Heart left ventricle (tissue), 16 donors: ENCODE measurements around the gene ECT2. TPM values are rescaled to one million over a fixed set of nuclear protein-coding genes. Genes with fewer than 3 reads are reported as not detected.

ENCODE experiments used
- ATAC-seq, 4 donors: fragments of 200-7000 bp; cut with Tn5 transposase; one replicate each; pipeline ENCODE4 v1.9.1; 2020 to 2022; ENCODE audit warnings: moderate library complexity in 4 of 4, mild to moderate bottlenecking in 3 of 4, moderate number of reproducible peaks in 1 of 4
- DNase-seq, 5 donors: peaks; one replicate each; pipeline ENCODE4 v3.0.0-alpha.2; 2020
- H3K27ac ChIP-seq, 12 donors: fragments of 200-600 bp; sonication (generic) in 4 of 12; one replicate each; pipeline versions ENCODE4 v1.5.0 to v1.8.0; 2016 to 2022; ENCODE audit warnings: mild to moderate bottlenecking in 2 of 12
- H3K27me3 ChIP-seq, 9 donors: fragments of 200-600 bp; sonication (generic) in 2 of 9; one replicate each; pipeline versions ENCODE4 v1.5.1 to v1.8.0; 2016 to 2022; ENCODE audit warnings: mild to moderate bottlenecking in 3 of 9
- H3K36me3 ChIP-seq, 9 donors: fragments of 200-600 bp; sonication (generic) in 2 of 9; one replicate each; pipeline versions ENCODE4 v1.5.0 to v1.8.0; 2018 to 2022; ENCODE audit warnings: mild to moderate bottlenecking in 2 of 9
- H3K4me1 ChIP-seq, 12 donors: fragments of 200-600 bp; sonication (generic) in 4 of 12; one replicate each; pipeline versions ENCODE4 v1.5.0 to v1.8.0; 2016 to 2022; ENCODE audit warnings: mild to moderate bottlenecking in 3 of 12
- H3K4me3 ChIP-seq, 12 donors: fragments of 200-600 bp; sonication (generic) in 4 of 12; one replicate each; pipeline versions ENCODE4 v1.5.0 to v1.8.0; 2017 to 2022; ENCODE audit warnings: mild to moderate bottlenecking in 9 of 12, moderate library complexity in 4 of 12
- H3K9me3 ChIP-seq, 12 donors: fragments of 200-600 bp; sonication (generic) in 4 of 12; one replicate each; pipeline versions ENCODE4 v1.5.0 to v1.8.0; 2016 to 2022; ENCODE audit warnings: mild to moderate bottlenecking in 1 of 12
- POLR2A ChIP-seq, 2 donors: fragments of 450-650 bp; IDR thresholded peaks; one replicate each; pipeline ENCODE4 v1.6.1; 2017; ENCODE audit warnings: antibody characterized with exemption in 2 of 2, mild to moderate bottlenecking in 2 of 2, moderate library complexity in 2 of 2
- WGBS, 4 donors: extraction: QIAGEN DNeasy Blood & Tissue Kit in 2 of 4; methylation state at CpG; one replicate each; pipeline versions ENCODE4 v1.1.5 to v1.1.7; 2013 to 2018; 5-methylcytosine and 5-hydroxymethylcytosine counted together
- intact Hi-C, 10 donors: fragments of 100-400 bp; cut with DNase I; formaldehyde crosslinking; loops; one replicate each; pipeline versions ENCODE4 v1.11.1 to v1.14.2; 2022
- polyA plus RNA-seq, 2 donors: library from polyadenylated mRNA; stranded (reverse); fragments of 200-250 nt; gene quantifications; one replicate each; pipeline ENCODE4 v1.2.3, GENCODE V29; 2013
- total RNA-seq, 9 donors: library from RNA; depleted of rRNA in 2 of 9; stranded (reverse); fragments of >200 nt in 2 of 9; fragmentation: NEBNext Ultra II Directional in 3 of 9; extraction: Animal tissue kit (Norgen Biotek cat#: 25700) in 3 of 9; gene quantifications; one replicate each; pipeline versions ENCODE4 v1.1.0 to v1.2.4, GENCODE V29; 2016 to 2023
- TF ChIP-seq, protein P1 (sequence below), 12 donors: fragments of 200-600 bp; sonication (generic) in 4 of 12; IDR thresholded peaks; one replicate each; pipeline versions ENCODE4 v1.5.0 to v1.8.0; 2018 to 2022; ENCODE audit warnings: antibody characterized with exemption in 12 of 12, mild to moderate bottlenecking in 5 of 12
- donor health status: ischemic (EF 13 %, LVEDD 7.1; RV severe dilation, severe dysfunction).
- donor health status: healthy with polysubstance abuse.
- donor health status: DM: no; HTN: yes; CAD: no.
- donor health status: DM: no; HTN: no; CAD: no.
- donor health status: ischemic (EF 25% LVEDD 6.9; RV normal size, moderate dysfunction).
- donor health status: ischemic (EF 25% LVEDD 5.7; RV mildly dilated, moderate dysfunction).
- donor health status: healthy.
- donor health status: DM: yes; HTN: yes; CAD: no.
- donor health status: ischemic (EF 35%, LVEDD 5.7; RV mildly dilated, moderate dysfunction).
- donor health status: nonischemic (EF 11% LVEDD 7.7; RV severe dilation, severe dysfunction).
- donor health status: DM: yes; HTN: yes; CAD: no.
- donor health status: PGD.
- donor health status: ischemic (EF 29% LVEDD 5.4; RV normal size, mild dysfunction).
- donor health status: nonischemic (EF 23%, LVEDD 6.1; RV moderate dilation, normal function).

The ECT2 gene
- total and polyA plus RNA-seq, 11 donors = 1.6 to 9.1 (median 4.4) TPM

DNA sequence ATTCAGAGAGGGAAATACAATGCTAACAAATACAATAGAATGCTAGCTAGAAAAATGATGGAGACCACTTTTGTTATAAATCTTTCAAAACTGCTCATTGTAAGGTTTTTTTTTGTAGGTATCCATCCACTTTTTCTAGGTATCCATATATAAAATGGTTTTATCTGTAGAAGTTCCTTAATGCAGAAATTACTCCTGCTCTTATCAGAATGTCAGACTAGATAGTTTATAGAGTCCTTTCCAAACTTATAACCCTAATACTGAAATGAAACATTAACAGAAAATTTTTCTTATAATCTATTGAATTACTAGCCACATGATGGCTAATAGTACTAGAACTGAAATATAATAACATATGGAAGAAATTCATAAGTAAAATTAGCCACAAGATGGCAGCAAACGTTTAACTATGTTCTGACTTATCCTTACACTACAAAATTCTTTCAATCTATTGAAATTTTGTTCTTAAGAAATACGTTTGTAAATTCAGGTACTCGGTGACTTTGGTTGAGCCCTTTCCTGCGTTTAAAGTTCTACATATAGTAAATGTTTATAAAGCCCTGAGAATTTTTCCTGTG, 58.5 kb downstream of the ECT2 start:
- no peak overlapping the region for H3K4me3 ChIP-seq
- H3K36me3 ChIP-seq = peaks cover 0 to 28% (median 4%) of the 10 kb centered on the region in 9 donors
- no peak overlapping the region for H3K27ac ChIP-seq
- WGBS, 4 donors = 44 to 55% (median 46%) methylated on average over 4 of the region's 4 CpGs
- ATAC-seq = no peak
- no peaks in the 10 kb centered on the region for H3K4me1 ChIP-seq
- no peaks in the 10 kb centered on the region for H3K9me3 ChIP-seq
- intact Hi-C loops = loop anchor here in 6 of 10 donors (5.0 to 10.0 kb wide), 4 partner anchors 238 to 746 kb away; partner anchors contain the start of gene NLGN1 (in 1 of the 6)
- no peaks in the 10 kb centered on the region for H3K27me3 ChIP-seq
- DNase-seq = no peak
- TF ChIP-seq POLR2A (IDR thresholded peaks at IDR 0.05) = no peak
- TF ChIP-seq, protein P1, sequence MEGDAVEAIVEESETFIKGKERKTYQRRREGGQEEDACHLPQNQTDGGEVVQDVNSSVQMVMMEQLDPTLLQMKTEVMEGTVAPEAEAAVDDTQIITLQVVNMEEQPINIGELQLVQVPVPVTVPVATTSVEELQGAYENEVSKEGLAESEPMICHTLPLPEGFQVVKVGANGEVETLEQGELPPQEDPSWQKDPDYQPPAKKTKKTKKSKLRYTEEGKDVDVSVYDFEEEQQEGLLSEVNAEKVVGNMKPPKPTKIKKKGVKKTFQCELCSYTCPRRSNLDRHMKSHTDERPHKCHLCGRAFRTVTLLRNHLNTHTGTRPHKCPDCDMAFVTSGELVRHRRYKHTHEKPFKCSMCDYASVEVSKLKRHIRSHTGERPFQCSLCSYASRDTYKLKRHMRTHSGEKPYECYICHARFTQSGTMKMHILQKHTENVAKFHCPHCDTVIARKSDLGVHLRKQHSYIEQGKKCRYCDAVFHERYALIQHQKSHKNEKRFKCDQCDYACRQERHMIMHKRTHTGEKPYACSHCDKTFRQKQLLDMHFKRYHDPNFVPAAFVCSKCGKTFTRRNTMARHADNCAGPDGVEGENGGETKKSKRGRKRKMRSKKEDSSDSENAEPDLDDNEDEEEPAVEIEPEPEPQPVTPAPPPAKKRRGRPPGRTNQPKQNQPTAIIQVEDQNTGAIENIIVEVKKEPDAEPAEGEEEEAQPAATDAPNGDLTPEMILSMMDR (IDR thresholded peaks at IDR 0.05) = peak in 11 of 12 donors; percentile 24 to 63 (median 48)

- intact Hi-C loops = loop anchor here in 4 of 10 donors (5.0 to 10.0 kb wide), 4 partner anchors 584 to 744 kb away; partner anchors contain the start of gene NLGN1 (in 3 of the 4)
- 90 to 92% (median 91%) methylated on average over 4 of the region's 4 CpGs for WGBS, 4 donors
- Histone ChIP-seq H3K27ac (no peak overlapping the region), H3K9me3 (no peaks in the 10 kb centered on the region), H3K4me1 (peaks cover 0 to 10% (median 0%) of the 10 kb centered on the region in 12 donors), H3K36me3 (peaks cover 0 to 32% (median 4%) of the 10 kb centered on the region in 9 donors), H3K4me3 (no peak overlapping the region), H3K27me3 (no peaks in the 10 kb centered on the region)
- TF ChIP-seq POLR2A (IDR thresholded peaks at IDR 0.05) = no peak
- TF ChIP-seq, protein P1 (IDR thresholded peaks at IDR 0.05) = no peak
- ATAC-seq = no peak
- DNase-seq = no peak
Measured at GRCh38 chr3:172811099-172811498, 60.6 kb downstream of the ECT2 start.

GRCh38 chr3:172813462-172813861, 62.9 kb downstream of the ECT2 start:
- intact Hi-C loops = loop anchor here in 4 of 10 donors (5.0 to 10.0 kb wide), 4 partner anchors 581 to 741 kb away; partner anchors contain the start of gene NLGN1 (in 3 of the 4)
- no peak for DNase-seq

GRCh38 chr3:172814738-172815137, 64.2 kb downstream of the ECT2 start:
- DNase-seq (no peak), ATAC-seq (no peak)
- Histone ChIP-seq H3K9me3 (no peaks in the 10 kb centered on the region), H3K4me1 (peaks cover 0 to 13% (median 0%) of the 10 kb centered on the region in 12 donors), H3K4me3 (no peak overlapping the region), H3K27me3 (no peaks in the 10 kb centered on the region), H3K27ac (peak overlapping the region in 5 of 12 donors; percentile 55 to 73 (median 69)), H3K36me3 (peaks cover 0 to 22% (median 0%) of the 10 kb centered on the region in 9 donors)
- TF ChIP-seq, protein P1 (IDR thresholded peaks at IDR 0.05) = no peak
- TF ChIP-seq POLR2A (IDR thresholded peaks at IDR 0.05) = no peak
- WGBS, 4 donors = 50 to 67% (median 54%) methylated on average over 1 of the region's 1 CpG
- intact Hi-C loops = loop anchor here in 5 of 10 donors (5.0 to 10.0 kb wide), 5 partner anchors 223 to 740 kb away; partner anchors contain the start of gene NLGN1 (in 4 of the 5)

More at GRCh38 chr3:172813462-172813861, 62.9 kb downstream of the ECT2 start:
- TF ChIP-seq, protein P1 (IDR thresholded peaks at IDR 0.05) = no peak
- TF ChIP-seq POLR2A (IDR thresholded peaks at IDR 0.05) = no peak
- H3K4me3 ChIP-seq = no peak overlapping the region
- H3K4me1 ChIP-seq = peaks cover 0 to 13% (median 0%) of the 10 kb centered on the region in 12 donors
- H3K27me3 ChIP-seq = no peaks in the 10 kb centered on the region
- WGBS, 4 donors = 95 to 98% (median 96%) methylated on average over 3 of the region's 3 CpGs
- no peaks in the 10 kb centered on the region for H3K9me3 ChIP-seq
- peaks cover 0 to 22% (median 0%) of the 10 kb centered on the region in 9 donors for H3K36me3 ChIP-seq
- no peak overlapping the region for H3K27ac ChIP-seq
- ATAC-seq = no peak
